Glomerular visceral epithelial cell (primary cell): ENCODE results near the gene CLMN.

ENCODE experiments used
- DNase-seq: peaks from one replicate; pipeline ENCODE4 v3.0.0-alpha.2; 2016; ENCODE audit errors: extremely low spot score

Gene CLMN

DNA sequence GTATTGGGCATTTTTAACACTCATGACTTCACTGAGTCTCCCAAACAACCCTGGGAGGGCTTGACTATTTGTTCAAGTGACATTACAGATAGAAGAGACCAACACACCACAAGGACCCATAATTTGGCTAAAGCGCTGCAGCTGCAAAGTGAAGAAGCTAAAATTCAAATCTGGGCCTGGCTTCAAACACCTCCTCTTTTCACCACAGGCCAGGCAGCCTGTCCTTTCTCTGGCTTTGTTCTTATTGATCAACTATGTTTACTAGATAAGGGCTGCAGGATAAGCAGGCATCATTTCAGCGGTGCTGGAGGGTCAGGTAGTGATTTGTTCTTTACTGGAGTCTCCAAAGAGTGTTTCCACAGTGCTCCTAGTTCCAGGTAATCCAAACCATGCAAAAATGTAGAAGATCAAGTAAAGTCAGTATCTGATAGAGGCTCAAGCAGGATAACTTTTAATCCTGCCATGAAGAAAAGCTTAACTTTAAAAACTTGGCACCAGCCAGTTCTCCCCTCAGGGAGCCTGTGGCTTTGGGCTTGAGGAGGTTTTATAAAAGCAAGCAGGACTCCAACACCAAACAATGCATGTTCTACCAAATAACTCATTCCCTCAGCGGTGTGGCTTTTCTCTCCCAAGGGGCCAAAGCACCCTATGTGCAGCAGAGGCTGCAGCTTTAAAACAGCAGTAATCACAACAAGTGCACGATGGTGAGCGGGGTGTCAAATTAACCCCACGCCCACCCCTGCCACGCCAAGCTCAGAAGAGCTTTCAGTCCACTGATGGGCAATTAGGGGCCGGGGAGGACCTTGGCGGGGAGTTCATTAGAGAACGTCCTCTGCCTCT, 16.8 kb downstream of the CLMN start:
- no peak for DNase-seq

DNA sequence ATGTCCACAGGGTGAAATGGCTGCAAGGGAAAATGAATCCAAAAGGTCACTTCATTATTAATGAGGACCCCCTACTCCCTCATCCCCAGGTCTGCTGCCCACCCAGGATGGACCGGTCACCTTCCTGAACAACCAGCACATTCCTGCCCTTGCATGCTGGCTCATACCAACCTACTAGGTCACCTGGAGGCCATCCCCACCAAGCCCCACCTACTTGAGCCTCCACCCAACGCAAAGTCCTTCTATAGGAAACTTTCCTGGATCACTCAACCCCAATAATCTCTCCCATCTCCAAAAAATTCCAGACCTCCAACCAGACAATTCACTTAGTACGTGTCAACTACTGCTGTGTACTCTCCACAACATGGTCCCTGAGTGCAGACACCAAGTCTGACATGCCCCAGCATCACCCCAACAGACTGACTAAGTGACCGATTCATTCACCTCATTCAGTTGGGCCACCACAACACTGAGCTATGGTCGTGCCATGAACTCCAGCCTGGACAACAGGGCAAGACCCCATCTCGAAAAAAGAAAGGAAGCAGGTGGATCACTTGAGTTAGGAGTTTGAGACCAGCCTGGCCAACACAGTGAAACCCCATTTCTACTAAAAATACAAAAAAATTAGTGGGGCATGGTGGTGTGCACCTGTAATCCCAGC, 18.1 kb downstream of the CLMN start:
- DNase-seq = no peak

GRCh38 chr14:95300697-95301526, 18.8 kb downstream of the CLMN start:
- DNase-seq = no peak

DNA sequence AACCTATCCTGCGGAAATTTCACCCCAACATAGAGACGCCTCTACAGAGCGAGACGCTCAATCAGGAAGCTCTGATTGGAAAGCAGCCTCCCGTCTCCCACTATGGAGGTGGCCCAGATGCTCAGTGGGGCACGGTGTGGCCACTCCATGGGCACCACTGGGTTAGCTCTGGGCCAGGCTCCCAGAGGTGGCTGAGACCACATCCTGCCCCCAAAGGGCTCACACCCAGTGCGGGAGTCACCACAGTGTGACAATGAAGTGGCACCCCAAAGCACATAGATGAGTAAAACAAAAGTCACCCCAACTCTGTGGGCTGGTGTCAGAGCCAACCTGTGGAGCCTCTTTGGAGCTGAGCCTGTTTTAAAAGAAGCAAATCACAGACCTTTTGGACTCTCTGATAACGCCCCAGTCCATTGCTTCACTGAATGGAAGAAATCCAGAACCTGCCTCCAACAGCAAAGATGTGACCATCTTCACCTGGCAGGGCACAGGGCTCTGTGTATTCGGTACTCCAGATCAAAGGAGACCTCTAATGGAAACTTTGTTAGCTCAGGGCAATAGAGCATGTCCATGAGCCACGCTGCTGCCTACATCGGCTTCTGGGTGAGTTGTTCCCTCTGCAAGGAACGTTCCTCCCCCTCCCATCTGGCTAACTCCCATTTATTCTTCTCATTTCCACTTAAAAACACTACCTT, 19.6 kb downstream of the CLMN start:
- peak; percentile 56 for DNase-seq

DNA sequence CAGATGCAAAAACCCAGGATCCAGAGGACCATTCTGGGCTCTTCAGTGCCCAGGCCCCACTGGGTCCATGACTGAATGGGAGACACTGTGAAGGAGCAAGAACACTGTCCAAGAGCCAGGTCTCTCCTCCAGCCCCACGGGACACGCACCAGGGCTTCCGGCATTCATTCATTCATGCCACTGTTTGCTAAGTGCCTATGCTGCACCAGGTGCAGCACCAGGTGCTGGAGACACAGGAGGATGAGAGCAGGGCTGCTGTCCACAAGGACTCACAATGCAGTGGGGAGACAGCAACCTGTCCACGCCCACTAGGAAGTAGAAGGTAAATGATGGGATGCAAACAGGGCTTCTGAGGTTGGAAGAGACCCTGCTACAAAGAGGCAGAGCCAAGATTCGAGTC, 20.4 kb downstream of the CLMN start:
- DNase-seq = no peak

GRCh38 chr14:95297832-95298231, 21.9 kb downstream of the CLMN start:
- no peak for DNase-seq

DNA sequence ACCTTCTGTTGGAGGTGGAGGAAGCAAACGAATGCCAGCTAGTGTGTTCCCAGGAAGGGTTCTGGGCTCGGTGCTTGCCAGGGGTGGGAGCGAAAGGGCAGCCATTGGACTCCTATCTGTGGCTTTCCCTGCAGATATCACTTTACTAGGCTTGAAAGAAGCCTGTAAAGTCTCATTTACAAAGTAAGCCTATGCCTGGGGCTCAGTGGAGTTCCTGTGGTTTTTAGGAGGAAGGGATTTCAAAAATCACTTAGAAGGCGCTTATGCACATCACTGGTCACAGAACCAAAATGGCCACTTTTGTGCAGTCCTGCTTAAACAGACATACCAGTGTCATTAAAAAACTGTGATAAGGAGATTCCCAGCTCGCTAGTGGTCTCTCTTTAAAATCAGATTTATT, 22.7 kb downstream of the CLMN start:
- peak; percentile 23 for DNase-seq

DNA sequence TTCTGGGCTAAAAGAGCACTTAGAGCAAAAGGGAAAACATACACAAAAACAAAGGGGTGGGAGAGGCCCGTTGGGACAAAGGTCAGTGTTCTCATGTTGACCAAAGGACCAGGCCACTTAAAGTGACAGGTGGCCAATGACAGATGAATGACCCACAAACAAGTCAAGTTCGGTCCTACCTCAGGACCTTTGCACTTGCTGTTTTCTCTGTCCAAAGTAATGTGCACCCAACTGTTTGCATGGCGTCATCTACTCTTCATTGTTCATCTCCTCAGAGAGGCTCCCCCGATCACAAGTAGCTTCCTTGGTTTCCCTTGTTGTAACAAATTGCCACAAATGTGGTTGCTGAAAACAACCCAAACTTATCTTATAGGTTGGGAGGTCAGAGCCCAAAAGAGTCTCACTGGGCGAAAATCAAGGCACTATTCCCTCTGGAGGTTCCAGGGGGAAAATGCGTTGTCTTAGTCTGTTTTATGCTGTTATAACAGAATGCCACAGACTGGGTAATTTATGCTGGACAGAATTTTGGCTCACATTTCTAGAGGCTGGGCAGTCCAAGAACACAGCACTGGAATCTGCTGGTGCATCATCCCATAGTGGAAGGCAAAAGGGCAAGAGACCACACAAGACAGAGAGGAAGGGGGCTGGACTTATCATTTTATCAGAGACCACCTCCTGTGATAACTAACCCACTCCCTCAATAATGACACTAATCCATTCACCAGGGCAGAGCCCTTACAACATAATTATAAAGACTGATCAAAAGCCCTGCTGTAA, 23.9 kb downstream of the CLMN start:
- no peak for DNase-seq

GRCh38 chr14:95294834-95295599, 24.7 kb downstream of the CLMN start:
- peak; percentile 56 for DNase-seq

DNA sequence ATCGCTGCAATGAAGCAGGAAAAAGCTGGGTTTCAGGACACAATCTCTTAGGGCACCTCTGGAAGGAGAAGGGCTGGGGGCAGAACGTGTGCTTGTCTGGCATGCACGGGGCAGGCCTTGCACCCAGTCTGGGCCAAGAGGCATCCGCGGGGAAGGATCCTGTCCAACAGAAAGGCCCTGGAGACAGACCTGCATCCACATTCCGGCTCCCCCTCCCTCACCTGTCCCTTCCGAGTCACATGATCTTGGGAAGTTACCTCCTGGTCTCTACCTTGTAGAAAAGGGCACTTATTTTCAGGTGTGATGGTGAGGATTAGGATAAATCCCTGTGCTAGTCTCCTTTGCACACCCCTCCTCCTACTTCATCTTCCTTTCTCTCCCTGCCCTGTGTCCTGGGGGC, 25.4 kb downstream of the CLMN start:
- no peak for DNase-seq

GRCh38 chr14:95293449-95293848, 26.3 kb downstream of the CLMN start:
- no peak for DNase-seq

GRCh38 chr14:95292660-95293425, 26.9 kb downstream of the CLMN start:
- no peak for DNase-seq

- peak; percentile 36 for DNase-seq
Measured at GRCh38 chr14:95291859-95292542, 27.7 kb downstream of the CLMN start.

- DNase-seq = no peak
Measured at GRCh38 chr14:95290871-95291431, 28.8 kb downstream of the CLMN start.

DNA sequence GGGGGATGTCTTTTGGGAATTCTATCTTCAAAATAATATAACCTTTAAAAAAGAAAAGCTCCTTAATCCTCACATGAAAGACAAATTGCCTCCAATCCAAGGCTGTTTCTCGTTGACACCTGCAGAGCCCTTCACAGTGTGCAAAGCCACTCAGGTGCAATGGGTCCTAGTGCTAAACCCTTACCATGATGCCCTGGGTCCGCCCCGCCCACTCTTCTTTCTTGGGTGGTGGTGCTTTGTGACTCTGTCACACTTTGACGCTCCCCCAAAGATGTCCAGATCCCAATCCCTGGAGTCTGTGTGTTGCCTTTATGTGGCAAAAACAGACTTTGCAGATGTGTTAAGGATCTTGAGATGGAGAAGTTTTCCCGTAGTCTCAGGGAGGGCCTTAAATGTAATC, 29.7 kb downstream of the CLMN start:
- no peak for DNase-seq

GRCh38 chr14:95289323-95290010, 30.2 kb downstream of the CLMN start:
- no peak for DNase-seq

GRCh38 chr14:95288672-95289322, 30.9 kb downstream of the CLMN start:
- DNase-seq = no peak
